KMS-11 (cell line): ENCODE measurements around the gene SPEM1.

ENCODE experiments used
- H2AFZ ChIP-seq: fragments of 200-600 bp; sonication (generic); 2 replicates; pipeline ENCODE4 v1.6.1; 2016; ENCODE audit warnings: antibody characterized with exemption, mixed run types, low read depth
- H3K27ac ChIP-seq: fragments of 200-600 bp; sonication (generic); 2 replicates; pipeline ENCODE4 v1.6.1; 2016; ENCODE audit warnings: mild to moderate bottlenecking, mixed run types
- H3K27me3 ChIP-seq: fragments of 200-600 bp; sonication (generic); 2 replicates; pipeline ENCODE4 v1.6.1; 2017; ENCODE audit warnings: mild to moderate bottlenecking, low read depth, mixed run types, moderate library complexity; ENCODE audit not compliant: insufficient read depth
- H3K36me3 ChIP-seq: fragments of 200-600 bp; sonication (generic); 2 replicates; pipeline ENCODE4 v1.6.1; 2017; ENCODE audit warnings: mild to moderate bottlenecking, mixed run types; ENCODE audit not compliant: insufficient read depth
- H3K4me1 ChIP-seq: fragments of 200-600 bp; sonication (generic); 2 replicates; pipeline ENCODE4 v1.6.1; 2016; ENCODE audit warnings: mild to moderate bottlenecking, low read depth, mixed run types; ENCODE audit not compliant: poor library complexity, severe bottlenecking
- H3K4me2 ChIP-seq: fragments of 200-600 bp; sonication (generic); 2 replicates; pipeline ENCODE4 v1.7.0; 2016; ENCODE audit warnings: mild to moderate bottlenecking, mixed run types
- H3K4me3 ChIP-seq: fragments of 200-600 bp; sonication (generic); IDR thresholded peaks from 2 replicates; pipeline ENCODE4 v1.6.1; 2017; ENCODE audit warnings: low read depth, low read length, mixed read lengths; ENCODE audit not compliant: insufficient read depth
- H3K79me2 ChIP-seq: fragments of 200-600 bp; sonication (generic); 2 replicates; pipeline ENCODE4 v1.6.1; 2016; ENCODE audit warnings: low read depth, mixed run types; ENCODE audit not compliant: insufficient read depth
- H3K9ac ChIP-seq: fragments of 200-600 bp; sonication (generic); 2 replicates; pipeline ENCODE4 v1.6.1; 2016; ENCODE audit warnings: mild to moderate bottlenecking, mixed run types
- H4K20me1 ChIP-seq: fragments of 200-600 bp; sonication (generic); 2 replicates; pipeline ENCODE4 v1.6.1; 2016; ENCODE audit warnings: mild to moderate bottlenecking, mixed run types; ENCODE audit not compliant: insufficient read depth
- TF ChIP-seq, protein P1 (sequence below): fragments of 200-600 bp; sonication (generic); conservative IDR thresholded peaks from 2 replicates; pipeline ENCODE4 v1.6.1; 2017; ENCODE audit warnings: low read depth, mild to moderate bottlenecking, antibody characterized with exemption, low read length, moderate library complexity, mixed read lengths

Gene SPEM1

DNA sequence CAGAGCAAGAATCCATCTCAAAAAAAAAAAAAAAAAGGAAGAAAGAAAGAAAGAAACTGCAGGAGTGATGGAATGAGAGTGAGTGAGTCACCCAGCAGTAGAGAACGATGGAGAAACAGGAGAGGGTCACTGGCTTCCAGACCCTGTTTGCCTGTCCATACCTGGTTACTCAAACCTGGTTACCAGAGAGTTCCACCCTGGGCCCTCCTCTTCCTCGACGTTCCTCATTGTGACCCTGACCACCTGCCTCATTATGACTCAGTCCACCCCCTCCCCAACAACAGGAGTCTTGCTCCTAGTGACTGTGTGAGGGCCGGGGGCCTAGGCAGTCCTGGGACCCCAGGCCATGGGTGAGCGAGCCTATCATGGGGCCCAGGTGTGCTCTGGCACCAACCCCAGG lies 8.4 kb downstream of the SPEM1 start, which contains the start of gene SPEM3:
Gene SPEM3 (plus strand): TSS at position 301 of the 400 bp plus-strand sequence. CDS start 46 bp downstream, at position 347.
- TF ChIP-seq, protein P1, sequence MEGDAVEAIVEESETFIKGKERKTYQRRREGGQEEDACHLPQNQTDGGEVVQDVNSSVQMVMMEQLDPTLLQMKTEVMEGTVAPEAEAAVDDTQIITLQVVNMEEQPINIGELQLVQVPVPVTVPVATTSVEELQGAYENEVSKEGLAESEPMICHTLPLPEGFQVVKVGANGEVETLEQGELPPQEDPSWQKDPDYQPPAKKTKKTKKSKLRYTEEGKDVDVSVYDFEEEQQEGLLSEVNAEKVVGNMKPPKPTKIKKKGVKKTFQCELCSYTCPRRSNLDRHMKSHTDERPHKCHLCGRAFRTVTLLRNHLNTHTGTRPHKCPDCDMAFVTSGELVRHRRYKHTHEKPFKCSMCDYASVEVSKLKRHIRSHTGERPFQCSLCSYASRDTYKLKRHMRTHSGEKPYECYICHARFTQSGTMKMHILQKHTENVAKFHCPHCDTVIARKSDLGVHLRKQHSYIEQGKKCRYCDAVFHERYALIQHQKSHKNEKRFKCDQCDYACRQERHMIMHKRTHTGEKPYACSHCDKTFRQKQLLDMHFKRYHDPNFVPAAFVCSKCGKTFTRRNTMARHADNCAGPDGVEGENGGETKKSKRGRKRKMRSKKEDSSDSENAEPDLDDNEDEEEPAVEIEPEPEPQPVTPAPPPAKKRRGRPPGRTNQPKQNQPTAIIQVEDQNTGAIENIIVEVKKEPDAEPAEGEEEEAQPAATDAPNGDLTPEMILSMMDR = no peak
- Histone ChIP-seq H3K79me2 (no peaks in the 10 kb centered on the region), H3K9ac (no peak within 1 kb of the TSS), H3K36me3 (no peaks in the 10 kb centered on the region), H3K4me1 (no peaks in the 10 kb centered on the region), H3K4me3 (no peak within 1 kb of the TSS), H3K27me3 (no peaks in the 10 kb centered on the region), H3K4me2 (no peak within 1 kb of the TSS), H4K20me1 (no peaks in the 10 kb centered on the region), H3K27ac (no peak within 1 kb of the TSS), H2AFZ (no peak within 1 kb of the TSS)

DNA sequence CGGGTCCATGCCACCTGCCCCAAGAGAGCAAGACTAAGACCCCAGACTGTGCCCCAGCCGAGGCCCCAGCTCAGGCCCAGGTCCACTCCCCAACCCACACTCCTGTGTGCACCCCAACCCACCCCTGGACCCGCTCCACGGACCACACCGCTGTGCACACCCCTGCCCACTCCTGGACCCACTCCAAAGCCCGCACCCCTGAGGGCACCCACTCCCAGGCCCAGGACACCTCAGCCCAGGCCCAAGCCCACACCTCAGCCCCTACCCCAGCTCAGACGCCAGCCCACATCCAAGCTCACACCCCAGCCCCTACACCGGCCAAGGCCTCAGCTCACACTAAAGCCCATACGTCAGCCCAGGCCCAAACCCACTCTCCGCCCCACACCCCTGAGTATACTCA lies 9.6 kb downstream of the SPEM1 start:
- H3K27me3 ChIP-seq = no peaks in the 10 kb centered on the region
- H3K9ac ChIP-seq = no peak overlapping the region
- H3K4me1 ChIP-seq = no peaks in the 10 kb centered on the region
- H3K4me2 ChIP-seq = no peak overlapping the region
- no peak overlapping the region for H2AFZ ChIP-seq
- TF ChIP-seq, protein P1 = no peak
- H4K20me1 ChIP-seq = no peaks in the 10 kb centered on the region
- no peaks in the 10 kb centered on the region for H3K79me2 ChIP-seq
- H3K27ac ChIP-seq = no peak overlapping the region
- no peak overlapping the region for H3K4me3 ChIP-seq
- H3K36me3 ChIP-seq = no peaks in the 10 kb centered on the region

DNA sequence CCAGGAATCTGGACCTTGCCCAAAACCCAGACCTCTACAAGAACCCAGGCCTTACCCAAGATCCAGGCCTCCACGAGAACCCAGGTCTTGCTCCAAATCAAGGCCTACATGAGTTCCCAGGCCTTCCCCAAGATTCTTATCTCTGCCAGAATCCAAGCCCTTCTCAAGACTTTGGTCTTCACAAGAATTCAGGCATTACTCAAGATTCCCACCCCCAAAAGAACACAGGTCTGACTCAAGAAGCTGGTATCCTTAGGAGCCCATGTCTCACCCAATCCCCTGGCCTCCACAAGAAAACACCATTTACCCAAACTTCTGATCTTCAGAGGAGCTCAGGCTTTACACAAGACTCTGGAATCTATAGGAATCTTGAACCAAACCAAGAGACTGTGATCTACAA lies 11.1 kb downstream of the SPEM1 start:
- H3K36me3 ChIP-seq = no peaks in the 10 kb centered on the region
- H3K4me3 ChIP-seq = no peak overlapping the region

DNA sequence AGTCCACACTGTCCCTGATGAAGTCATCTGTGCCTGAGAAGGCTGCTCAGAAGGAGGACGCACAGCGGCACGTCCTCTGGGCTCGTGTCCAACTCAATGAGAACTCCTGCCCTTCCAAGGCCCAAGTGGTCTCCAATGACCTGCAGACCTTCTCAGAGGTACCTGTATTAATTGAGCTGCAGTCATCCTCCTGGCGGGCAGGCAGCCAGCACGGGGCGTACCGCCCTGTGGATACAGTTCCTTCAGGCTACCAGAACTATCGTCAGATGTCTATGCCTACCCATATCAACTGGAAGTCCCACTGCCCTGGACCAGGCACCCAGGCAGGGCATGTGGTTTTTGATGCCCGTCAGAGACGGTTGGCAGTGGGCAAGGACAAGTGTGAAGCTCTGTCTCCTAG lies 12.2 kb downstream of the SPEM1 start:
- no peaks in the 10 kb centered on the region for H3K4me1 ChIP-seq
- TF ChIP-seq, protein P1 = no peak
- no peak overlapping the region for H3K4me3 ChIP-seq
- H4K20me1 ChIP-seq = no peaks in the 10 kb centered on the region
- no peak overlapping the region for H3K4me2 ChIP-seq
- no peak overlapping the region for H3K27ac ChIP-seq
- H3K36me3 ChIP-seq = no peaks in the 10 kb centered on the region
- H2AFZ ChIP-seq = no peak overlapping the region
- no peak overlapping the region for H3K9ac ChIP-seq
- no peaks in the 10 kb centered on the region for H3K79me2 ChIP-seq
- H3K27me3 ChIP-seq = no peaks in the 10 kb centered on the region

More for the DNA sequence above, 11.1 kb downstream of the SPEM1 start:
- H3K27ac ChIP-seq = no peak overlapping the region
- no peaks in the 10 kb centered on the region for H3K79me2 ChIP-seq
- no peak overlapping the region for H3K9ac ChIP-seq
- no peaks in the 10 kb centered on the region for H3K27me3 ChIP-seq
- no peaks in the 10 kb centered on the region for H3K4me1 ChIP-seq
- no peaks in the 10 kb centered on the region for H4K20me1 ChIP-seq
- no peak overlapping the region for H3K4me2 ChIP-seq
- TF ChIP-seq, protein P1 = no peak
- no peak overlapping the region for H2AFZ ChIP-seq
